ENCODE results near the gene PTPRN2. TPM values are rescaled to one million over a fixed set of nuclear protein-coding genes. Genes with fewer than 3 reads are reported as not detected.

PTPRN2 gene
- total and polyA plus RNA-seq, 8 donors, result 12.2 to 49.2 (median 31.8) TPM

DNA sequence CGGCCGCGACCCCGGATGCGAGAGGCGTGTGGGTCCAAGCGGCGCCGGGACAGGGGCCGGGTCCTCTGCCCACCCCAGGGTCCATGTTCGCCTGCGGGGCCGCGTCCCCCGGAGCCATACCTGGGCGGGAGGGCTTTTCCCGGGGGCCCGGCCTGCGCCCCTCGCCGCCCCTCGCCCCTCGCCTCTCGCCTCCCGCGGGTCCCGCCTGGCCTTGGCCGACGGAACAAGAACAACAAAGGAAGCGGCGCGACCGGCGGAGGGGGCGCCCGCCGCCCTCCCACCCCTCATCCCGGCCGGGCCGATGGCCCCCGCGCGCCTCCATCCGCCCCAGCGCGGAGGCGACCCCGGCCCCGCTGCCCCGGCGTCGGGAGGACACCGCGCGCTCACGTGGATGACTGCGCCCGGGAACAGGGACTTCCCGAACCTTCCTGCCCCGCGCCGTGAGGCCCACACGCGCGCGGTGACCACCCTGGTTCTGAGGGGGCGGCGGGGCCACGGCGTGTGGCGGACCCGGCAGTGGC is 902.7 kb downstream of the PTPRN2 start:
- DNase-seq (peak in 1 of 6 donors; percentile 54), FAIRE-seq (no peak), ATAC-seq (no peak)
- H3K27me3 ChIP-seq, result peaks cover 0 to 4% (median 2%) of the 10 kb centered on the region in 4 donors
- intact Hi-C loops (cut with DNase I), result no loop called here
- WGBS, 2 donors, result 9 to 10% methylated on average over 37 to 72 of the region's 72 CpGs
- H3K36me3 ChIP-seq, result no peaks in the 10 kb centered on the region
- TF ChIP-seq, protein P1, sequence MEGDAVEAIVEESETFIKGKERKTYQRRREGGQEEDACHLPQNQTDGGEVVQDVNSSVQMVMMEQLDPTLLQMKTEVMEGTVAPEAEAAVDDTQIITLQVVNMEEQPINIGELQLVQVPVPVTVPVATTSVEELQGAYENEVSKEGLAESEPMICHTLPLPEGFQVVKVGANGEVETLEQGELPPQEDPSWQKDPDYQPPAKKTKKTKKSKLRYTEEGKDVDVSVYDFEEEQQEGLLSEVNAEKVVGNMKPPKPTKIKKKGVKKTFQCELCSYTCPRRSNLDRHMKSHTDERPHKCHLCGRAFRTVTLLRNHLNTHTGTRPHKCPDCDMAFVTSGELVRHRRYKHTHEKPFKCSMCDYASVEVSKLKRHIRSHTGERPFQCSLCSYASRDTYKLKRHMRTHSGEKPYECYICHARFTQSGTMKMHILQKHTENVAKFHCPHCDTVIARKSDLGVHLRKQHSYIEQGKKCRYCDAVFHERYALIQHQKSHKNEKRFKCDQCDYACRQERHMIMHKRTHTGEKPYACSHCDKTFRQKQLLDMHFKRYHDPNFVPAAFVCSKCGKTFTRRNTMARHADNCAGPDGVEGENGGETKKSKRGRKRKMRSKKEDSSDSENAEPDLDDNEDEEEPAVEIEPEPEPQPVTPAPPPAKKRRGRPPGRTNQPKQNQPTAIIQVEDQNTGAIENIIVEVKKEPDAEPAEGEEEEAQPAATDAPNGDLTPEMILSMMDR (IDR thresholded peaks at IDR 0.05), result no peak
- no peak overlapping the region for H3K27ac ChIP-seq
- no peaks in the 10 kb centered on the region for H3K4me1 ChIP-seq
- no peaks in the 10 kb centered on the region for H3K9me3 ChIP-seq
- H3K4me3 ChIP-seq, result no peak overlapping the region

DNA sequence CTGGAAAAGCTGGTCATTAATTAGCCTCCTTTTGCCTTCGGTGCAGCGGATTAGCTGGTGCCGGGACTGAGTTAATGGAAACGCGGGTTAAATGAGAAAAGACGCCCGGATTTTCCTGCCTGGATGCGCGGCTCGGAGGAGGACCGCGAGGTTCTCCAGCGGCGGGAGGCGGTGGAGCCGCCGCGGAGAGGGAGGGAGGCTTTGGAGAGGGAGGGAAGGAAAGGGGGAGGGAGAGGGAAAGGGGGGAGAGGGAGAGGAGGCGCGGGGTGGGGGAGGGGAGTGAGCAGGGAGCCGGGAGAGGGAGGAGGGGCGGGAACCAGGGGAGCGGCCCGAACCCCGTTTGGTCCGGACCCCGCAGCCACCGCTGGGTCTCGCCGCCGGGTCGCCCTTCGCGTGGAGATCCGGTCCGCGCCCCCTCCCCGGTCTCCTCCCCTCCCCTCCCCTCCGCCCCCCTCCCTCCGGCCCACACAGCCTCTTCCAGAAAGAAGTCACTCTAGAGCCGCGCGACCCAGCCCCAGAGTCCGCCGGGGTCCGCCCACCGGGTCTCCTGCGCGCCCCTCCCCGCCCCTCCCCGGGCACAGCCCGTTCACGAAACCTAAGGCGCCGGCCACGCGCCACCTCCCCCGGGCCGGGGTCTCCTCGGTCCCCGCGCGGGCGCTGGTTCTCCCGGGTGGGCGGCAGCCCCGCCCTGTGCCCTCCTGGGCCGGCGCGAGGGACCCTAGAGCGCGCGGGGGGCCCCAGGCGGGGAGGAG is 903.3 kb downstream of the PTPRN2 start:
- FAIRE-seq (no peak), ATAC-seq (peak in 2 of 4 donors; percentile 19 to 23), DNase-seq (peak in 1 of 6 donors; percentile 66)
- Histone ChIP-seq H3K36me3 (no peaks in the 10 kb centered on the region), H3K4me1 (no peaks in the 10 kb centered on the region), H3K27ac (no peak overlapping the region), H3K4me3 (no peak overlapping the region), H3K27me3 (peaks cover 0 to 4% (median 2%) of the 10 kb centered on the region in 4 donors), H3K9me3 (no peaks in the 10 kb centered on the region)
- TF ChIP-seq, protein P1 (IDR thresholded peaks at IDR 0.05), result no peak
- 32 to 38% methylated on average over 27 to 74 of the region's 74 CpGs for WGBS, 2 donors
- intact Hi-C loops (cut with DNase I), result no loop called here

DNA sequence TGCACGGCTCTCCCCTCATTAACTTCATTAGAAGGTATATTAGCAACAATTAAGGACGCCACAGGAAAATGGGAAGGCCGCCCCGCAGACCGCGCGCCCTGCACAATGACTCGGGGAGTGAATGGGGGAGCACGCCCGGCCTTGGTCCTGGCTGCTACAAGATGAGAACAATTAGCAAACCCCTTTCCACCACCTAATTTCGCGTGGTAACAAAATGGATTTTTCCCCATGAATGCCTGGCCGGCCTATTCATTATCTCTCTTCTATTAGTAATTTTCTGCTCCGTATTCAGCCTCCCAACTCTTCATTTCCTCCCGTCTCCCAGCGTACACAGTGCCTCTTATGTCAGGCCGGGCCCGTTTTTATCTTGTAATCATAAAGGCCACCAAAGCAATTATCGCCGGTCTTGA is 903.9 kb downstream of the PTPRN2 start:
- no peak overlapping the region for H3K4me3 ChIP-seq

DNA sequence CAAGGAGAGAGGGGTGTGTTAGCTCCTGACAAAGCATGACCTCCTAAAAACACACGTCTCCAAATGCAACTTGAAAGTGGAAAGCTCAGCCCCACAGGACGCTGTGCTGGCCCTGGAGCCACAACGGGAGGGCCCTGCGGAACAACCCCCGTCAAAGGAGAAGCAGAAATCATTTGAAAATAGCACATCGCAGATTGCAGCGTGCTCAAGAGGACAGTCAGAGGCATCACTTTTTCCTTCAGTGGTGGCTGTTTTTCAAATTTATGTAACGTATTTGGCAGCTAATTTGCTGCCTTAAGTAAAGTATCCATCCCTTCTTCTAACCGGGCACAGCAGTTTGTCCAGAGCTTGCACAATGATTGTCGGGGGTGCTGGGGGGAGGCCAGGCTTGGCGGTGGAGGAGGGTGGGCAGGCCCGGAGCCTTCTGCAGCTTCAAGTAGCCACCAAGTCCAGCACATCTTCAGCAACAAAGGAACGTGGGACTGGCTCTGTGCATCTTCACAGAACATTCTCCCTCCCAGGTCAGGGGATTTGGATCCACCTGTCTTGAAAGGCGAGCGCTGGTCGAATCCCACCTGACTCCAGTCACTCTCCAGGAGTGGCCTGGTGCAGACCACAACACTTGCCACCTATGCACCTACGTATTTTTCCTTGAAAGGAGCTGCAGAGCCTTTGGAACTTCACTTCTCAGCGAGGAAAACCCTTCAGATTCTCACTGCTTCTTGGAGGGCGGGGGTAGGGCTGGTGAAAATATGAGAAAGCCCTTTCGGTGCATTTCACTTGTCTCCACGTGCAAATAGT is 904.5 kb downstream of the PTPRN2 start:
- ATAC-seq, result no peak
- Histone ChIP-seq H3K27ac (no peak overlapping the region), H3K4me1 (no peaks in the 10 kb centered on the region), H3K4me3 (no peak overlapping the region), H3K36me3 (no peaks in the 10 kb centered on the region), H3K27me3 (peaks cover 0 to under 1% (median 0%) of the 10 kb centered on the region in 4 donors), H3K9me3 (no peaks in the 10 kb centered on the region)
- intact Hi-C loops (cut with DNase I), result no loop called here
- TF ChIP-seq, protein P1 (IDR thresholded peaks at IDR 0.05), result no peak
- DNase-seq, result no peak
- WGBS, 2 donors, result 64 to 70% methylated on average over 21 of the region's 21 CpGs
- FAIRE-seq, result no peak

More for the DNA sequence above, 903.9 kb downstream of the PTPRN2 start:
- no peaks in the 10 kb centered on the region for H3K9me3 ChIP-seq
- H3K36me3 ChIP-seq, result no peaks in the 10 kb centered on the region
- FAIRE-seq (no peak), ATAC-seq (peak in 1 of 4 donors; percentile 22), DNase-seq (peak in 1 of 6 donors; percentile 45)
- no peaks in the 10 kb centered on the region for H3K4me1 ChIP-seq
- intact Hi-C loops (cut with DNase I), result no loop called here
- H3K27me3 ChIP-seq, result peaks cover 0 to 4% (median 0%) of the 10 kb centered on the region in 4 donors
- TF ChIP-seq, protein P1 (IDR thresholded peaks at IDR 0.05), result no peak
- WGBS, 2 donors, result 58 to 63% methylated on average over 20 of the region's 20 CpGs
- H3K27ac ChIP-seq, result no peak overlapping the region
